ENCODE measurements around the gene PTPRM.

PTPRM gene

DNA sequence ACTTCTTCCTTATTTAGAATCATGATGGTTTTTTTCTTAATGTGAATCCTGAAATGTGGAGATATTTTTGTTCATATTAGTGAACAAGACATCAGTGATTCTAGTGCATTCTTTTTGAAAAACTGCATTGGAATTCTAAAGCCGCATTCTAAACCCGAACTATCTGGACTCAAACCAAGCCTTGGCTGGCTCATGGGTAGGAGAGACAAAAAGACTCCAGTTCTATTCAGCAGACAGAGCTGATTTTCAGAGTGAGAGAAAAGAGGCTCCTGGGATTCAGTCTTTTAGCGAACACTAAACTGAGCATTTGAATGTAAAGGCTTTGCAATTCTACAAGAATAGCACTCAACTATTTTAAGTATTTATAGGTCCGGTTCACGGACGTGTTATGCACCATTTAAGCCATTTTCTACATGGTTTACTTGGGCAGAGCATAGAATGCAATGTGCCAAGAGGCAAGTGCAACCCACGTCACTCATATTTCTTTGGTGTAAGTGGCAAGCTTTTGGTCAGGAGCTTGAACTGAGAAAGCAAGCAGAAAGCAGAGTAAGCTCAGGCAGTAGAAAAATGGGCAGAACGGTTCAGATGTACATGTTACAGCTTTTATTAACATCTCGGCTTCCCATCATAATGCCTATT is 814.8 kb downstream of the PTPRM start:
- DNase-seq, result no peak

DNA sequence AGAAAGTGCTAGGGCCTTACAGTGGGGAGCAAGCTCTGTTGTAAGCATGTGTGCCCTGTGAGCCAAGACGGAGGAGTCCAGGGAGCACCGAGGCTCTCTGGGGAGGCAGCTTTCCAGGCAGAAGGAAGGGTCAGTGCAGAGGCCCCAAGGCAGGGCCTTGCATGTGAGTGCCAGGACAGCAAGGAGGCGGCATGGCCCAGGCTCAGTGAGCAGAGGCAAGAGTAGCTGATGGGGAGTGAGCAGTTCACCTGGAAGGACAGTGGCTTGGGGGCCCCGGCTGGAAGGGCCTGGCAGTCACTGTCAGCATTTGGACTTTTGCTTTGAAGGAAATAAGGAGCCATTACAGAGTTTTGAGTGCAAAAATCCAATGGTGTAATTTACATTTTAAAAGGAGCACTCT is 818.3 kb downstream of the PTPRM start:
- DNase-seq, result no peak

DNA sequence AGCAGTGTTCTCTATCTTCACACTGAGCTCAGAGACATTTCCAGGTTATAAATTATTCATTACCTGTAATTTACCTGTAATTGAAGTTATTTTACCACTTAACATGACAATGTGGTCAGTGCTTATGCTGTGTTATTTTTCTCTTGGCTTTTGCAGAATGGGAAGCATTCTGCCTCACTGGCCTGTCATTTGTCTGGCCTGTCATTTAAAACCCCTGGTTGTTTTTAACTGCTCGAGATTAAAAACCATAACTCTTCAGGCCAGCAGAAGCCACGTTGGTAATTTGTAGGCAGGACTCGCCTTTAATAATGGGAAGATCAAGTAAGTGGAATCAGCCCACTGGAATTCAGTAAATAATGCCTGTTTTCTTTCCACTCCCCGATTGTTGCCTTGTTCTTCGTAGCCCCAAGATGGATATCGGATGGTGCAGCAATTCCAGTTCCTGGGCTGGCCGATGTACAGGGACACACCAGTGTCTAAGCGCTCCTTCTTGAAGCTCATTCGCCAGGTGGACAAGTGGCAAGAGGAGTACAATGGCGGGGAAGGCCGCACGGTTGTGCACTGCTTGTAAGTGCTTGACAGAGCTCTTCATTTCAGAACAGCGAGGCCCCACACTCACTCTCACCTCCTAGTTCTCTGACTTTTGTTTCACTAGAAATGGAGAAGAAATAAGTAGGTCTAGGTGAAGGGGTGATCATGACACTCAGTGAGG is 819.7 kb downstream of the PTPRM start:
- DNase-seq, result no peak

DNA sequence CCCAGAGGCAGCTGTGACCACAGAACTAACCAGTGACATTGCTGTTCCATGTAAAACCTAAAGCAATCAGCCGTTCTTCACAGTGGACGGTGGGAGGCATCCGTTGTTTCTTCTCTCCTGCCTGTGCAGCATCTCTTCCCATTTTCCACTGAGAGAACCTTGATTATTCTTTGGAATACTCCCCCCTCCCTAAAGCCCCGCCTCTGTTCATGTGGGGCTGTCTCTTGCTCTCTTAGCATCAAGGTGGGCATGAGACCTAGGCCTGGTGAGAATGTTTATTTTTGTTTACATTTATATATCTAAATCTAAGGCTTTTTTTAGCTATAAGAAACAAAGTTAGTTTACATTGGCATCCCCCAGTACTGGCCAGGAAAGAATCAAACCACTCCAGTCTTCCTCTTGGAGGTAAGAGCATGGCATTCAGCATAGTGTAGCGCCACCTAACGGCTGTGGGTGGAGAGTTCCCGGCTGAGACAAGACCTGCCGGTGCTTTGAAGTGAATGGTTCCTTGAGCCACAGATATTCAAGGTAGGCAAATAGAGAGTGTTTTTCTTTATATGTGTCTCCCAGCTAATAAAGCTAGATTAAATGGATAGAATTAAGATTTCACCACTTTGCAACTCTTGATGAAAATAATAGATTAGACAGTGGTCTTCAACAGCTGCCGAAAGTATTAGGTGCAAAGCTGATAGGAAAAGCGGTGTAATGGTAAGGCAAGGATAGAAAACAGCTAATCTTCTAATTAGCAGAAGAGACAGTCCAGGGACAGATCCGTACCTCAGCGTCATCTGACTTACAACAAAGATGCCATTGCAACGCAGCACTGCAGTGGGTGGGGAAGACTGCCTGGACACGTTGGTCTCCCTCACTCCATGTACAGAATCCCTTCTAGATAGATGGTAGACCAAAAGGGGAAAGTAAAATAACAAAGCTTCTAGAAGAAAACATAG is 822.5 kb downstream of the PTPRM start:
- DNase-seq, result peak; percentile 58

DNA sequence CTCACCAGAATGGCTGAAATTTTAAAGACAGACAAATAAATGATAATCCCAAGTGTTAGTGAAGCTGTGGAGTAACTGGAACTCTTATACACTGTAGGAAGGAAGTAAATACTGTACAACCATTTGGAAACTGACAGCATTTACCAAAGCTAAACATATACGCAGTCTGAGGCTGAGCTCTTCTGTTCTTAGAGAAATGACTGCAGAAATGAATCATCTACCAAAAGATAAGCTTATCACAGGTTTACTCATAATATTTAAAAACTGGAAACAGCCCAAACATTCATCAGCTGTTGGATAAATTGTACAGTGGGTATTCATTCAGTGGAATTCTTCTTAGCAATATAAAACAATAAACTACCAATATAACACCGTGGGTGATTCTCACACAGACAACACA is 824.0 kb downstream of the PTPRM start:
- DNase-seq, result no peak

DNA sequence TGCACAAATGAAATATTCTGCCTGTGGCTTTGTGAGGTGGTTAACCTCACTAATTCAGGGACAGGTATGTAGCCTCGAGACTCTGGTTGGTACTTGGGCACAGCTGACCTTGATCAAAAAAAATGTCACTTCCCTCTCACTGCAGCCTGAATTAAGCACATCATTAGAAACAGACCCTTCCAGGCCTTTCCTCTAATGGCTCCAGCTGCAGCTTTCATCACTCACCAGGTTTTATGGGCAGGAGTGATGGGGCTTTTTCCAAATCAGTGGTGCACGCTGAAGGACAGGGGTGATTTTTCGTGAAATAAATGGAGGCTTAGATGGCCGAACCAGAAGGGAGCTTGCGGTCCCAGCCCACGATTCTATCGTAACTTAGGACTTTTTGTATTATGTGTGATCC is 829.1 kb downstream of the PTPRM start:
- no peak for DNase-seq

DNA sequence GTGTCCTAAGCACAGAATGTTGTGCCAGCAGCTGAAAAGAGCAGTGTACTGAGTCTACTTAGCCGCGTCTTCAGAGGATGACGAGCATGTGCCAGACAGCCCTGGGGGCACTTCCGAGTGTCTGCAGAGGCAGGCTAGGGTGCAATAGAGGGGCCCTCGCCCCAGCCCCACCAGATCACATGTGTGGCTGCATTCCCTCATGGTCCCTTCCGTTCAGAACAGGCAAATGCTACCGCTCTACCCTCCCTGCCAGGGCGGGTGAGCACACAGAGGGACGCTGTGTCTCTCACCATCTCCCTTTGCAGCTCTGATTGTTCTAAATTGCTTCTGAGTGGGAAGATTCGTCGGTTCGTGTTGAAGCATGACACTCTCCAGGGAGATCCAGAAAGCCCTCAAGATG is 829.9 kb downstream of the PTPRM start:
- no peak for DNase-seq

DNA sequence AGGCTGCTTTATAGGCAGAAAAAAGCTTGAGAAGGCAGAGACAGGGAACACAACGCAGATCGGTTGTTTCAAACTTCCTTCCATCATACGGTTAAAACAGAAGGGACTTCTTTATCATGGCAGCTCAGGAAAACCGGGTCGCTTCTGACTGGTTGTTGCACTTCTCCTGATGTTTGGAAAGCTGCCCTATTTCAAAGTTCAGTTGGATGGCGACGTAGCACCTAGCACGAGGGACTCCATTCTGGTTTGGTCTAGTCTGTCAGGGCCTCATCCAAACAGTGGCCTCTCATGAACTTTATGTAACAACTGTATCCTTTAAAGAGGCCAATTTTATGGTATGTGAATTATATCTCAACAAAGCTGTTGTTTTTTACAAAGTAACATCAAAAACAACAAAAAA is 832.0 kb downstream of the PTPRM start:
- no peak for DNase-seq

DNA sequence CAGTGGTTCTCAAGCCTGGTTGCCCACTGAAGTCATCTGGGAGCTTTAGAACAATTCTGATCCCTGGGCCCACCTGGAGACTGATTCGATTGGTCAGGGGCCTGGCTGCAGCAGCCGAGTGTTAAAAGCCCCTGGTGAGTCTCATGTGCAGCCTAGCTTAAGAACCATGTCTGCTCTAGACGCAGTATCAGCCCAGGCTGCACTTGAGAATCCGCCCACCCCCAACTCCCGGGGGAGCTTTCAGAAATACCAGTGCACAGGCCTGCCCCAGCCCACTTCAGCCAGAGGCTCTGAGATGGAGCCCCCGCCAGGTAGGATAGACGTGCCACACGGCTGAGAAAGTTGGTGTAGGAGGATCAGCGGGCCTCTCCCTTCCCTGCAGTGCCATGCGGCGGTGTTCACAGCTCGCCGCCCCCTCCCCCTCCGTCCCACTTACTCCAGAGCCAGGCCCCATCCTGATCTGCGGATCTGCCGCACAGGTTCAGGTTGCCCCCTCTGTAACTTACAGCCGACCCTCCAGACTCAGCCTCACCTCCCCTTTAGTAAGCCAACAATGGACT is 833.2 kb downstream of the PTPRM start:
- no peak for DNase-seq

DNA sequence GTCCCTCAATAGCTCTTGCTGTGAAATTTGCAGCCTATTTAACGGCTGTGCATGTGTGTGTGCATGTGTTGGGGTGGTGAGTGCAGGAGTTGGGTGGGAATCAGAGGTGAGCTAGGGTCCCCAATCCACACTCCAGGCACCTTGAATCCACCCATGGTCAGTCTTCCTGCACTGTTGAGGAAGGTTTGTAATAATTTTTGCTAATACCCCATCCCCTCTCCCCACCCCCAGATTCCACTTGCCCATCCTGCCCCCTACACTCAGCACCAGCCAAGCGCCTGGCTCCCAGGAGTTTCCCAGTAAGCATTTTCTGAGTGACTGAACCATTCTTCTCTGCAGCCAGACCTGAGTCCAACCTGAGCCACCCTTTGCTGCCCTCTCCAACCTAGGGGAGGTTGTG is 833.7 kb downstream of the PTPRM start:
- DNase-seq, result no peak

DNA sequence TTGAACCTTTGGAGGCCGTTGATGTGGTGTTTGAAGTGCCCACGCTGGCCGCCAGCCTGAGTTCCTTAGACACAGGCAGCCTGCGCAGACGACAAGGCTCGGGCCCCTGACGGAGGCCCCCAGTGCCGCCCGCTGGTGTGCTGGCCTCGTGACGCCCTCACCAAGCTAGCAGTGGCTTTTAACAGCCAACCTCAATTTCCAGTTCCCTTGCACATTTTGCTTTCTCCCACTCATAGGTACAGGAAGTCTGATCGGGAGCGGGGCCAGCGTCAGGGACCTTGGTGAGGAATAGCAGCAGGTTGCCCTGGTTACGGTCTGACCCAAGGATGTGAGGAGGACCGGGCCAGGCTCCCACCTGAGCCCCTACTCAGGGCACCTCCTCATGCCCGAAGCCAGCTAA is 834.5 kb downstream of the PTPRM start:
- DNase-seq, result no peak

DNA sequence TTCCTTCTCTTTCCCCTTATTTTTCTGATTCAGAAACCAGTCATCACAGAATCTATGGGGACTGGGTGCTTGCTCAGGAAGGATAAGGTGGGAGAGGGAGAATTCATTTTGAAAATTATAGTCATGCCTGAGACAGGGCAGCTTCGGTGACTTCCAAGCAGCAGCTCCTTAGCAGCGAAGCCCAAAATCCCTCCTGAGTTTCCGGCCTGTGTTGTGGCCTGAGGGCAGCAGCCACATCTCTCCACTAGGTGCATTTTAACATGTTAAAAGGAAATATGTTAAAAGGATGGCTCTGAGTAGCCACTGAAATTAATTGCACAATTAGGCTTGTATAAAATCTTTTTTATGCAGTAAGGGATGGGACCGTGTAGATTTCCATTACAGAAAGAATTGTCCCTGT is 835.1 kb downstream of the PTPRM start:
- DNase-seq, result no peak

DNA sequence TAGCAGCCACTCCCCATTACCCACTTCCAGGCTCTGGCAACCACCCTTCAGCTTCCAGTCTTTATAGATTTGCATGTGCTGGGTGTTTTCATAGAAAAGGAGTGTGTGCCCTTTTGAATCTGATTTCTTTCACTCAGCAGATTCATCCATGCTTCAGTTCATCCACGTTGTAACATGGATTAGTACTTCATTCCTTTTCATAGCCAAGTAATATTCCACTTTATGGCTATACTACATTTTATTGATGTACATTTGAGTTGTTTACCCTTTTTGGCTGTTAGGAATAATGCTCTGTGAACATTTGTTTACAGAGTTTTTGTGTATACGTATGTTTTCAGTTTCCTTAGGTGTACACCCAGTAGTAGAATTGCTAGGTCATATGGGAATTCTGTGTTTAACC is 836.6 kb downstream of the PTPRM start:
- no peak for DNase-seq

DNA sequence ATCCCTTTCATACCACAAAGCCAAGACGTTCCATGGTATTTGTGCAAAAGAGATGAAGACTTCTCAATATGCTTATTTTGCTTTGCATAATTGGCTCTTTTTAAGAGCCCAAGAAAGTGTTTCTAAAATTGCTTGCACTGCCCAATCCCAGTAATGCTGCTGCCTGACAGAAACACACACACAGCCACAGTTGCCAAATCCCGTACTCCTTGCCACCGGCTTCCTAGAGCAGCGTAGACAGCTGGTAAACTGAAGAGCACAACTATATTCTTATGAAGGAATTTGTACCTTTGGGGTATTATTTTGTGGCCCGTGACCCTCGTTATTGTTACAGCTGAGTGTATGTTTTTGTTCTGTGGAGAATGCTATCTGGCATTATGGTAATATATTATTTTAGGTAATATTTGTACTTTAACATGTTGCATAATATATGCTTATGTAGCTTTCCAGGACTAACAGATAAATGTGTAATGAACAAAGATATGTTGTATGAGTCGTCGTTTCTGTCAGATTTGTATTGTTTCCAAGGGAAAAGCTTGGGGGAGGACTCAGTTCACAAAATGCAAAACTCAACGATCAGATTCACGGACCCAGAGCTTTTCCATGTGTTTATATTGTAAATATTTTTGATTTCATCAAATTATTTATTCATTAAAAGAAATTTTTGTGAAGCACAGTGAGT is 839.2 kb downstream of the PTPRM start:
- no peak for DNase-seq

DNA sequence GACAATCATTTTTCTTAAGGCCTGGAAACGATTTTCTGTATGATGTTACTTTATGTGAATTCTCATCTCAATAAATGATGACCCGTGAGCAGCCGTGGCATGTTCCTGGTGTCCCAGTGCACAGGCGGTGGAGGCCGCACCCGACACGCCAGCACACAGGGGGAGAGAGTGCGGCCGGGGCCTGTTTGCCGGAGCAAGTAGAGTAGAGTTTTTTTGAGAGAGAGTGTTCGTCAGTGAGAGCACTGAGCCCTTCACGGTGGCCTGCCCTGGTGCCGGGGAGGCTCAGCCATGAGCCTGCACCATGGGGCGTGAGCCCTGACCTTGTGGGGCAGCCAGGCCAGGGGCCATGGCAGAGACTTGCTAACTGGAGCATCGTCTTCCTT is 839.7 kb downstream of the PTPRM start:
- DNase-seq, result no peak

DNA sequence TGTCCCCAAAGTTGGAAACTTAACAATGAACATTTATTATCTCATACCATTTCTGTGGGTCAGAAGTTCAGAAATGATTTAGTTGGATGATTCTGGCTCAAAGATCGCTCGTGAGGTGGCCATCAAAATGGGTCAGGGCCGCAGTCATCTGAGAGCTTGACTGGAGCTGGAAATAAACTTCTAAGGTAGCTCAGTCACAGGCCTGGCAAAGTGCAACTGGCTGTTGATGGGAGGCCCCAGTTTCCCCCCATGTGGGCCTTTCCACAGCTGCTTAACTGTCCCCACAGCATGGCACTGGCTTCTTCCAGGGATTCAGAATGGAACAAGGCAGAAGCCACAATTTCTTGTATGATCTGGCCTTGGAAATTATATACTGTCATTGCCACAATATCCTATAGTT is 842.0 kb downstream of the PTPRM start:
- DNase-seq, result no peak

DNA sequence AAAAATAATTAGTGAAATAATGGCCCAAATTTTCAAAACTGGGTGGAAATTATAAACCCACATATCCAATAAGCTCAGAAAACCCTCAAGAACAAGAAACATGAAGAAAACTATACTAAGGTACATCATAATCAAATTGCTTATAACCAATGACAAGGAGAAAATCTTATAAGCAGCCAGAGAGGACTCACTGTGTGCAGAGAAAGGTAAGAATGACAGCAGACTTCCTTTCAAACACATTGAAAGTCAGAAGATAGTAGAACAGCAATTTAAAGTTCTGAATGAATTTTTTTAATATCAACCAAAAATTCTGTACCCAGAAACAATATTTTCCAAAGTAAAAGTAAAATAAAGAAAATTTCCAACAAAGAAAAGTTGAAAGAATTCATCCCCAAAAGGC is 844.4 kb downstream of the PTPRM start:
- no peak for DNase-seq

DNA sequence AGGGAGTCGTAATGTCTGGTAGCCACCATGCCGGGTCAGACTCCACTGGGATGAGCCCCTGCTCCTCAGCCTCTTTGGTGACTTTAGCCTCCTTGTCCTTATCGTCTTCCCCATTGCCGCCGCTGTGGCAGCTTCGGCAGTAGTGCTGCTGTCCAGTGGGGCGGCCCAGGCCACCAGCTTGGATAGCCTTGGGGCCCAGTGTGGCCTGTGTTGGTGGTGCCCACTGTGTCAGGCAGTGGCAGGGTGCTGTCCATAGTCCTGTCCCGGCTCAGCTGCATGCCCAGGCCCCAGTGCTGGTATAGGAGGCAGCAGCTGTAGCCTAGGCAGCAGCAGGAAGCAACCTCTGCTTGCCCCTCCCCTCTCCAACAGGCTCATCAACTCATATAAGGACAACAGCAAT is 845.0 kb downstream of the PTPRM start:
- DNase-seq, result no peak

DNA sequence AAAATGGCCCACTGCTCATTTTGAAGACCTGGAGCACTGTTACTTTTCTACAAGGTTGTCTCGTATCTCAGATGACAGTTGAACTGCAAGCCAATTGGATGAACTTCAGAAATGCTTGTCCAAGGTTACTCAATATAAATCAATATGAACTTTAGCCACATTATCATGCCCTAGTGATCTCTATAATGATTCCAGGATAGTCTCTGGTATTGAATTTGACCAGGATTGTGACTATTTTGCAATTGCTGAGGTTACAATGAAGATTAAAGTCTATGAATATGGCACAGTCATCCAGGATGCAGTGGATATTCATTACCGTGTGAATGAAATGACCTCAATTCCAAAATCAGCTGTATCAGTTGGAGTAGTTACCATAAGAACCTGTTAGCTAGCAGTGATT is 846.1 kb downstream of the PTPRM start:
- DNase-seq, result no peak

DNA sequence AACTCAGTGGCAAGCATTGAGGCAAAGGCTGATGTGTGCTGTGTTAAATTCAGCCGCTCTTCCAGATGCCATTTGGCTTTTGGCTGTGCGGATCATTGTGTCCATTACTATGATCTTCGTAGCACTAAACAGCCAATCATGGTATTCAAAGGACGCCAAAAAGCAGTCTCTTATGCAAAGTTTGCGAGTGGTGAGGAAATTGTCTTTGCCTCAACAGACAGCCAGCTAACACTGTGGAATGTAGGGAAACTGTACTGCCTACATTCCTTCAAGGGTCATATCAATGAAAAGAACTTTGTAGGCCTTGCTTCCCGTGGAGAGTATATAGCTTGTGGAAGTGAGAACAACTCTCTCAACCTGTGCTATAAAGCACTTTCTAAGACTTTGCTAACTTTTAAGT is 846.6 kb downstream of the PTPRM start:
- no peak for DNase-seq

DNA sequence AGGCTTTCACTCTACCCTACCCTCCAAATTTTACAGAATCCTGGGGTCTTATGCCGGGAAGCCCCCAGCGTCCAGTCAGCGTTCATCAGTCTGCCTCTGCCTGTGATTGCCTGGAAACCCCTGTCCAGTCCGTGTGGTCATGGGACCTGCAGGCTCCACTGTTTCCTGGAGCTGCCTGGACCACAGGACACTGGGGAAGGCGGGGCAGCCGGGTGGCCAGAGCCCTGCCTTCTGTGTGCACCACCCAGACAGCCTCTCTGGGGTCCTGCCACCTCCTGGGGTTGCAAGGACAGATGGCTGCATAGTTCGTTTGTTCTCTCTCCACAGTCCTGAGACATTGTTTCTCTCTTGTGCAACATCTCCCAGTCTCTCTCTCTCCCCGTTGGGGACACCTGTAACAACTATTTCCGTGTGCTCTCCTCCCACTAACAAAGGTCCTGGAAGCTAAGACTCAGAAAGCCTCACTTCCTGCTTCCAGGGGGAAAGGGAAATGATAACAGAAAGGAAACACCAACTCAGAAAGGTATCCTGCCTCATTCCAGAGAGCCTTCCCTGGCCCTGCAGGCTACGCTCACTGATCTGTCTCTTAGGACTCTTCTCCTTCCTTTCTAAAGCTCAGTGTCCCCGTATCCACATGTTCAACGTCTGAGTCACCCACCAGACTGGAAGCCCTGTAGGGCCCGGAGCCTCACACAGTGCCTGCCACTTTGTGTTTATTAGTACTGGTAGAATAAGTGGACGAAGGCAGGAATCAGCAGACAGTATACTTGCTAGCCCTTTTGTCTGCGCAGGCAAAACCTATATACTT is 849.3 kb downstream of the PTPRM start:
- no peak for DNase-seq

DNA sequence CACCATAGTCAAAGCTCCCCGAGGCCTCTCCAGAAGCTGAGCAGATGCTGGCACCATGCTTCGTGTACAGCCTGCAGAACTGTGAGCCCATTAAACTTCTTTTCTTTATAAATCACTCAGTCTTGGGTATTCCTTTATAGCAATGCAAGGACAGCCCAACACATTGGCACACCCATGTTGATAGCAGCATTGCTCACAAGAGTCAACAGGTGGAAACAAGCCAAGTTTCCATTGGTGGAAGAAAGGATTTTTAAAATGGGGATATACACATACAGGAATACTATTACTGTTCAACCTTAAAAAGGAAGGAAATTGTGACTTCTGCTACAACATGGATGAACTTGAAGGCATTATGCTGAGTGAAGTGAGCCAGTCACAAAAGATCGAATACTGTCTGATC is 855.3 kb downstream of the PTPRM start:
- DNase-seq, result no peak

Data from stimulated activated CD8-positive, alpha-beta memory T cell treated with anti-CD3 and anti-CD28 coated beads, Interleukin-4, amount 100 ng/mL, for 48 hours (primary cell).